PC-9 (cell line): ENCODE data around the gene CLNK.

ENCODE experiments used
- CTCF ChIP-seq: fragments of 200-600 bp; sonication (generic); conservative IDR thresholded peaks from 2 replicates; pipeline ENCODE4 v1.6.1; 2017; ENCODE audit warnings: mixed run types, antibody characterized with exemption, mild to moderate bottlenecking, moderate library complexity
- EZH2 ChIP-seq: fragments of 200-600 bp; sonication (generic); IDR thresholded peaks from 2 replicates; pipeline ENCODE4 v1.8.0; 2017; ENCODE audit warnings: antibody characterized with exemption, low read depth

- TF ChIP-seq CTCF (no peak), EZH2 (no peak)
These were observed 91.4 kb downstream of the CLNK start for GRCh38 chr4:10593130-10593529.
